GM12873 (cell line): ENCODE data around the gene RBBP8NL.

Source experiments
- TF ChIP-seq, protein P1 (sequence below): IDR thresholded peaks from 2 replicates; pipeline ENCODE4 v1.5.1; 2012; ENCODE audit warnings: low read depth, mild to moderate bottlenecking, moderate library complexity, low read length, control low read depth; ENCODE audit not compliant: insufficient read depth; ENCODE audit errors: missing control alignments

The RBBP8NL gene

DNA sequence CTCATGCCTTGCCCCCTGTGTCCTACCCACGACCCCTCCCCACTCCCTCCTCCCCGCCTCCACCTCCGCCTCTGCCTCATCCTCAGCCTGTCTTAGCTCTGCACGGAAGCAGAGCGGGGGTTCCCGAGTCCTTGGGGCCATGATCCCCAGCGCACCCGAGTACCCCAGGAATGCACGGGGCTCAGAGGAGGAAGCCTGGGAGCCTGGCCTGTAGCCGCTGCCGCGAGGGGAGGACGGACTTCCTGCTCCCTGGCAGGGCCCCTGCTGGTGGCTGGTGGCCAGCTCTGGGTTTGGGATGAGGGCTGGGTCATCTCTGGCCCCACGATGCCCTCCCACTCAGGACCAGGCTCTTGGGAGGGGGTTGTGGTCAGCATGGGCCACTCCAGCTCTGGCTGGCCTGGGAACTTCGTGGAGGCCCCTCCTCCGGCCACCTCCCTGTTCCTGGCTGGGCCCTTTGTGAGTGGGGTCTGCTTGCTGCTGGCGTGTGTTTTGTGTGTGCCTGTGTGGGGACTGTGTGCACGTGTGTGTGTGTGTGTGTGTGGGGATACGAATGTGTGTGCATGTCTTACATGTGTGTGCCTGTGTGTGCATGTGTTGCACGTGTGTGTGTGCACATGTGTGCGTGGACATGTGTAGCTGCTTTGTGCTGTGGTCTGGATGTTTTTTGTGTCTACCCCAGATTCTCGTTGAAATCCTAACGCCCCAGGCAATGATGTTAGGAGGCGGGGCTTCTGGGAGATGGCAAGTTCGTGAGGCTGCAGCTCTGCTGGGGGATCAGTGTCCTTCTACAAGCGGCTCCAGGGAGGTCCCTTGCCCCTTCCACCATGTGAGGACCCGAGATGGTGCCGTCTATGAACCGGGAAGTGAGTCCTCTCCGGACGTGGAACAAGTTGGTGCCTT is 1.3 kb upstream of the RBBP8NL start:
- TF ChIP-seq, protein P1, sequence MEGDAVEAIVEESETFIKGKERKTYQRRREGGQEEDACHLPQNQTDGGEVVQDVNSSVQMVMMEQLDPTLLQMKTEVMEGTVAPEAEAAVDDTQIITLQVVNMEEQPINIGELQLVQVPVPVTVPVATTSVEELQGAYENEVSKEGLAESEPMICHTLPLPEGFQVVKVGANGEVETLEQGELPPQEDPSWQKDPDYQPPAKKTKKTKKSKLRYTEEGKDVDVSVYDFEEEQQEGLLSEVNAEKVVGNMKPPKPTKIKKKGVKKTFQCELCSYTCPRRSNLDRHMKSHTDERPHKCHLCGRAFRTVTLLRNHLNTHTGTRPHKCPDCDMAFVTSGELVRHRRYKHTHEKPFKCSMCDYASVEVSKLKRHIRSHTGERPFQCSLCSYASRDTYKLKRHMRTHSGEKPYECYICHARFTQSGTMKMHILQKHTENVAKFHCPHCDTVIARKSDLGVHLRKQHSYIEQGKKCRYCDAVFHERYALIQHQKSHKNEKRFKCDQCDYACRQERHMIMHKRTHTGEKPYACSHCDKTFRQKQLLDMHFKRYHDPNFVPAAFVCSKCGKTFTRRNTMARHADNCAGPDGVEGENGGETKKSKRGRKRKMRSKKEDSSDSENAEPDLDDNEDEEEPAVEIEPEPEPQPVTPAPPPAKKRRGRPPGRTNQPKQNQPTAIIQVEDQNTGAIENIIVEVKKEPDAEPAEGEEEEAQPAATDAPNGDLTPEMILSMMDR = no peak

DNA sequence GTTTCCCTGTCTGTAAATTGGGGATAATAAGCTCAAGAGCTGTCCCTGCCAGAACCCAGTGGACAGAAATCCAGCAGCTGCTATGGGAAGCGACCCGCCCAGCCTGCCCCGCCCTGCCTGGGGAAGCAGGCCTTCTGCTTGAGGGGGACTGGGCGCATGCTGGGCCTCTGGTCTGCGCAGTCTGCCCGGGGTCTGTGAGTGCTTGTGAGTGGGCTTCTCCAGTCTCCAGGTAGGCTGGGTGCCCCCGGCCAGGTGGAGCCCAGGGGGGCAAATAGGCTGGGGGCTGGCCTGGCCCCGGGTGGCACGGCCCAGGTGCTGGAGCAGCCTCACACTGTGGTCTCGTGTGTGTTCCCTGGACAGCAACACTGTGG is 648 bp upstream of the RBBP8NL start:
- TF ChIP-seq, protein P1 = no peak

DNA sequence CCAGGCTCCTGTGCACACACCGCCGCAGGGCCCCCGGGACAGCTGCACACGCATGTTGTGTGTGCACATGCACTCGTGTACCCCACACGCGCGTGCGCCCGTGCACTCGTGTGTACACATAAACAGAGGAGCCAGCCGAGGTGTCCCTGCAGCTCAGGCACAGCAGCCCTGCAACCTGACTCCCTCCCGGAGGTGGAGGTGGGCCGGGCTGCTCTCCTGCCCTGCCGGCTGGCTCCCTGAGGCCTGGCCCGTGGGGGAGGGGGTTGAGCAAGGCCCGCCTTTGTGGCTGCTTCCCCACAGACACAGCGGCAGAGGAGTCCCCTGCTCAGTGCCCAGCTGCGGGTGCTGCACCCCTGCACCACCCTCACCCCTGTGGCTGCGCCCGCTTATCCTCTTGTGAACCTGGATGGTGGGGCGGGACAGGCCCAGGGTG is 624 bp downstream of the RBBP8NL start:
- TF ChIP-seq, protein P1 = no peak

DNA sequence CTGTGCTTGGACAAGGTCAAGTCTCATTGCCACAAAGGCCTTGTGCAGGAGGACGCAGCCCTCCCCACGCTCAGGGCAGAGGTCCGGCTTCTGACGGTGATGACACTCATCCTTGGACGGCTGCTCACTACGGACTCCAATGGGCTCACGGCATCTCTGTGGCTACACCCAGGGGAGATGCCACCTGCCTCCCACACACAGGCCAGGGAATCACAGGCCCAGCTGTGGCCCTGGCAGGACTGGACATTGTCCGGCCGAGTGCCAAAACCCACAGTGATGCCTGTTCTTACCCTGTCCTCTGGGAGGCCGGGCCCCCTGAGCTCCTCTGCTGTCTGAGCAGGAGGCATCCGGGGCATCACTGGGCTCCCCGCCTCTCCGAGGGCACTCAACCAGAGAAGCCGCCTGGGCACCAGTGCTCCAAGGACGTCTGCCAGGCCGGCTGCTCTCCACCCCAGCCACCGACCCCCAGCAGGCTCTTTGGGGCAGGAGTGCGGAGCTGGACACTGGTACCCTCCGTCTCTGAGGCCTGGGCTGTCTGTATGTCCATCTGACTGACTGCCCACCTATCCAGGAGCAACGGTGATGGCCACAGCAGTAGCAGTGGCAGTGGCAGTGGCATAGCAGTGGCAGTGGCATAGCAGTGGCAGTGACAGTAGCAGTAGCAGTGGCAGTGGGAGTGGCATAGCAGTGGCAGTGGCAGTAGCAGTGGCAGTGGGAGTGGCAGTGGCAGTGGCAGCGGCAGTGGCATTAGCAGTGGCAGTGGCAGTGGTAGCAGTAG is 1.9 kb downstream of the RBBP8NL start:
- TF ChIP-seq, protein P1 = no peak

DNA sequence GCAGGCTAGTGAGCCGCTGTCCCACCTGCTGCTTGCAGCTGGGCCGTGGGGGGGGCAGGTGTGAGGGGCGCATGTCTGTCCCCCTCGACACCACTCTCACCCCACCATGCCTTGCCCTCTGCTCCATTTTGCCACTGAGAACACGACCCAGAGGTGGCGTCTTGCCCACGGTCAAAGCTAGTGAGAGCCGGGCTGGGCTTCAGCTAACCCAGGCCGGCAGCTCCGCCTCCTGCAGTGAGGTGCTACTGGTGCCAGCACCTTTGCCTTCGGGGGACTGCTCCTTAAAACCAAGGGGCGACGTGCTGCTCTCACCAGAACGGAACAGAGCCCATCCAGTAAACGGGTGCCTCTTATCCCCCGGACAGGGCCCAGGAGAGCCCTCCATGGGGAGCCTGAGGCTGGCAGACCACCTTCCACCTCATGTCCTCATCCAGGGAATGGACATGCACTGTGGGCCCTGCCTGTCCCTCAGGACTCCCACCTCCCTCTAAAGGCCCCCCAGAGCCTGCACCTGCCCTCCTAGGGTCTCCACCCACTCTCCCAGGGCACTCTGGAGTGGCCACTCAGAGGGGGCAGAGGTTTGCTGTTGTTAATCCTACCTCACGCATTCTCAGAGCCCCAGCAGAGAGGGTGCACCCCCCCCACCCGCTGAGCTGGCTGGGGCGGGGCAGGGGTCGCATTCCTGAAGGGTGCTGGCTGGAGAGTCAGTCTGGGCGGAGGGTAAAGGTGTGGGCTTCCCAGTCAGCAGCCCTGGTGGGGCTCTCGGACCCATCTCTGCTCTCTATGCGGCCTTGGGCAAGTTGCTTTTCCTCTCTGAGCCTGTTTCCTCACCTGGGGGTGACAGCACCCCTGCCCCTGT is 2.9 kb downstream of the RBBP8NL start:
- TF ChIP-seq, protein P1 = no peak

DNA sequence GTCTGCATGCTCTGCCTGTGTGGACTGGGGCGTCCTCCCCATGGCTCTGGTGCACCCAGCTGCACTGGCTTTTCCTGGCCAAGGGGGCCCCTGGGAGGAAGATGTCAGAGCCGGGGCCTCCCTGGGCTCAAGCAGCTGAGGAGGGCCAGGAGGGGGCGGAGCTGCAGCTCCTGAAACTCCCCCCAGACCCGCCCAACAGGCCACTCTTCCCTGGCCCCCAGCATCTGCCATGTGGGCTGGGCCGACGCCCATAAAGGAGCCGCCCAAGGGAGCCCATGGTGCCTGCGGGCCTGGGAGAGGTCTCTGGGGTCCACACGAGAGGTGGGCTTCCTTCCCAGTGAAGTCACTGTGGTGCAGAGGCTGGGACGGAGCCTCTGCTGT is 4.0 kb downstream of the RBBP8NL start:
- TF ChIP-seq, protein P1 = no peak
